Measurements from ENCODE around the gene B3GNT2.
"Not testable (repeated sequence)": the region's sequence is repeated elsewhere in the genome, so short reads cannot be mapped to it uniquely, and the experiment has no call there.

B3GNT2 gene

DNA sequence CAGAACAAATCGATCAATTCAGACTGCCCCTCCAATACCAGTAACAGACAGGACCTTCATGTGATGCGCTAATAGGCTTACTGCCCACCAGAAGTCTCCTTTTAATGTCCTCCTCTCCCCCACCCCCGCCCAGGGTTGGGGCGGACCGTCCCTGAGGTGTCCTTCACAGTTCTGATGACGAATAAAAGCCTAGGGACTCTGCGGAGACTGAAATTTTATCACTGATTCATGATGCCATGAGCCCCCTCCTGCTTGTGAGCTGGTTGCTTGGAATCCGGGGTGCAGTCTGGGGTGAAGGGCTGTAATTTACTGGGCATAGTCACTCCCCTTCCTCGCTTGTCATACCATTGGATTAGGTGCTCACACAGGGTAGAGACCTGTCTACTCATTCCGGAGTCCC lies 42.3 kb downstream of the B3GNT2 start:
- no peak for DNase-seq (ENCODE audit: low spot score)

DNA sequence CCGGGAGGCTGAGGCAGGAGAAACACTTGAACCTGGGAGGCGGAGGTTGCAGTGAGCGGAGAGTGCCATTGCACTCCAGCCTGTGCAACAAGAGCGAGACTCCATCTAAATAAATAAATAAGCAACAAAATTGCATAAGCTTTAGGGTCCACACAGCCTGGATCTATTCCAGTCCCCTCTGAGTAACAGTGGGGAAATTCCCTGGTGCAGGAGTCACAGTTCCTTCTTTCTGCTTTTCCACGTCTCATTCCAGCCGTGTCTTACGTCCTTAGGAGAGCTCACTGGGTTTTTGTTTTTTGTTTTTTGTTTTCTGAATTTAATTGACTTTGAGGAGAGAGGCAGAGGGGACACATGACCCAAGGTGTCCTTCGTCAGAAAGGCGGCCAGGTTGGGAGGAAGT lies 44.6 kb downstream of the B3GNT2 start:
- DNase-seq (ENCODE audit: low spot score), result no peak

DNA sequence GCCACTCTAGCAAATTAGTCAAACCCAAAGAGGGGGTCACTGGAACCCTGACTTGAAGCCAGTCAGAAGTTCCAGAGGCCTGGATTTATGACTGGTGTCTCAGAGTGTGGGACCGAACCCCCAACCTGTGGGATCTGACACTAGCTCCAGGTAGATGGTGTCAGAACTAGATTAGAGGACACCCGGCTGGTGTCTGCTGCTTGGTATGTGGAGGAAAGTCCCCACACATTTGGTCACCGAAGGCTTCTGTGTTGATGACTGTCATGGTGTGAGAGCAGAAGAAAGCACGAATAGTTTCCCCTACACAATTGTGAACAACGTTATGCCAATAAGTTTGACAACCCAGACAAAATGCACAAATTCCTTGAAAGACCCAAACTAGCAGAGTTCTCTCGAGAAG lies 48.1 kb downstream of the B3GNT2 start:
- DNase-seq (ENCODE audit: low spot score), result no peak

DNA sequence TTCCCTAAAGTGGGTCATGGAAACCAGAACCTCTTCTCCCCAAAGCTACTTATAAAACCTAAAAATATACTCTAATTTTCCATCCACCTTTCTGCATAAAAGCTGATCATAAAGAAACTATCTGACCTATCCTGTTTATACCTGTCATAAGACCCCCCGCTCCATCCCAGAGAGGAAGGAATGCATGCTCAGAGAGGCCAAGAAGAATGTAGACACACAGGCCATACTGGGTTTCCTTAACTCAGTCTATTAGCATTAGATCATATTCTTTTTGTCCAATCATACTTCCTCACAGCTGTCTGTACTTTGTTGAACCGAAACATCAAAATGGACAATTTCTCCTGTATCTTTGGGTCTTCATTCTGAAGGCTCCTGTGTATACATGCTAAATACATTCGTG lies 52.3 kb downstream of the B3GNT2 start:
- DNase-seq (ENCODE audit: low spot score), result no peak

DNA sequence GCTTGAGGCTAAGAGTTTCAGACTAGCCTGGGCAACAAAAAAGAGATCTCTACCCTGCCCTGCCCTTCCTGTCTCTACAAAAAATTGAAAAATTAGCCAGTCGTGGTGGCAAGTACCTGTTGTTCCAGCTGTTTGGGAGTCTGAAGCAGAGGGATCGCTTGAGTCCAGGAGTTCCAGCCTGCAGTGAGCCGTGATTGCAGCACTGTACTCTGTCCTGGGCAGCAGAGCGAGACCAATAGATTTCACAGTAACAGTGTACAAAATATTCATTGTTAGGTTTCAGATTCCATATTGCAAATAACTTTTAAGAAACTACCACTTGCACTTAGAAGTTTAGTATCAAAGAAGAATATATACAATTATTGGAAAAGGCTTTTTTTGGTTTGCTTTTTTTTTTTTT lies 54.3 kb downstream of the B3GNT2 start:
- DNase-seq (ENCODE audit: low spot score), result no peak

DNA sequence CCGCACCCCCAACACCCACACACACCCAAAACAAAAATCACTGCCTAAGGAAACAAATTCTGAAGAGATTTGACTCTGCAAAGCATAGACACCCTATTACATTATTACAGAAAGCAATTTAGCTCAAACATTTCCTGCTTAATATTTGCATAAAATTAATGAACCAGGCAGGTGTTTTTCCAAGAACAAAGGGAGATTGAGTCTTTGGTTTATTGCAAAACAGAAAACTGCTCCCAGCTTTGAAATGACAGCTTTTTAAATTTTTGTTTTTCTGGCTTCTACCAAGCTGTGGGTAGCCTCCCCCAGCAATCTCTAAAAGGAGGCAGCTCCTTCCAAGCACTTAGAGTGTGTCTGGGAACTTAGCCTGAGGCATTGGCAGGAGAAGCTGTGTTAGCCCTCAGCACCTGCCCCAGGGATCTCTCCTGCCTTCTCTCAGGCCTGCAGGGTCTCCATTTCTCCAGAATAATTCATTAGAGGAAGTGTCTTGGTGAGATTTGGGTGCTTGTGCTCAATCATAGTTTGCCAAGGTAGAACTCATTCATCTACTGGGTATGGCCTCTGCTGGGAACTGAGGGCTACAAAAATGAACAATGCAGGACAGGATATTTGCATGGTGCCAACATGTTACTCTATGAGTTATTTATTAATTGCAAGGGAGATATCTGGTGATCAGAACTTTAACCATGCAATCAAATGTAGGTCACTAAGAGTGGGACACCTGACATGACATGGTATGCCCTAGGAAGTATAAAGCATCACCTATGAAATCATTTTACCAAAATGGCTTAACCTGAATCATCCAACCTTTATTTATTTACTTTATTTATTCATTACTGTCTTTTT lies 58.7 kb downstream of the B3GNT2 start:
- no peak for DNase-seq (ENCODE audit: low spot score)

DNA sequence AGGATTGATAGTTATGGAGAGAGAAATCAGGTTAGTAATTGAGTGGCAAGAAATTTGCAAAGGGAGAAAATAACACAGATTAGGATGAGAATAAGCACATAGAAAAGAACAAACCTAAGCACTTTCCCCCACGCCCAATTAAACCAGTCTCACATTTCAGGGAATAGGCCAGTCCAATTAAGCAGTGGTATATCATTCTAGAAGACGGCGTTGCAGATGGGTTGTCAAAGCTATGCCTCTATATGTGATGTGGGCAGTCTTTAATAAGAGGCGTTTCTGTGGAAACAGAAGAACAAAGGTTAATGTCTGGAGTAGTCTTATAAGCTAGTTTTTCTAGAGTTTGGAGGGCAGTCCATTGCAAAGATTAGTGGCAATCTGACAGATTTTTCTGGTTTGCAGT lies 61.6 kb downstream of the B3GNT2 start:
- DNase-seq (ENCODE audit: low spot score), result no peak

DNA sequence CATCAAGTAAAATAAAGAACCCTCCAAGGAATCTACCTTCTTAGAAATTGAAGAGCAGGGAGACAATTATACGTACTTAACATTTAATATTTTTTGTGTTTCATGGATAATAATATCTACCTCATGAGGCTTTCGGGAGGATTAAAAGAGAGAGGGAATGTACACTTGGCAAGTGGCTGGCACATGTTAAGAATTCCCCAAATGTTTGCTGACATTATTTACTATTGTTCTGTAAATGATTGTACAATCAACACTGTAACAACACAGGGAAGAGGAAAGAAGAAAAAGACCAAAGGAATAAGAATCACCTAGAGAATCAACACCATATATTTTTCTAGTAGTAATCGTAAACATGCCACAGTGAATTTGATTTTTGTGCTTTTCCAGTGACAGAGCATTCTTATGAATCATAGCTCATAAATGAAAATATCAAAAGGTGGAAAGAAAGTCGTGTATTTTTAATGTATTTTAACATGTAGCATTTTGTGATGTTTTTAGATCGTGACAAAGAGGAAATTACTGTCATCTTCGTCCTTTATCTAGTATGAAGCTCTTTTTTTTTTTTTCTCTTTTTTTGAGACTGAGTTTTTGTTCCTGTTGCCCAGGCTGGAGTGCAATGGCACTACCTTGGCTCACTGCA lies 67.3 kb downstream of the B3GNT2 start:
- DNase-seq (ENCODE audit: low spot score), result no peak

DNA sequence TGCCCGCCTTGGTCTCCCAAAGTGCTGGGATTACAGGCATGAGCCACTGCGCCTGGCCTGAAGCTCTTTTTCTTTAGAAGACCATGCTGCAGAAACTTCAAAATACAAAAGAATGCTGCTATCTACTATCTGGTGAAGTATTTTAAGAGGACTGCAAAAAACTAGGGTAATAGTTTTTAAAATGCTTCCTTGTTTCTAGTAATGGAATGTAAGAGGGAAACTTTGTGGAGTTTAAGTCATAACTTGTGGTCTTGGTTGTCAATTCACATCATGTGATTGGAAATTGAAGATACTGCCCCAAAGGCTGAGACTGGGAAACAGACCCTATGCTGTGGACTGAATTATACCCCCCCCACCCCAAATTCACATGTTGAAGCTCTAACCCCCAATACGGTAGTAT lies 68.3 kb downstream of the B3GNT2 start:
- no peak for DNase-seq (ENCODE audit: low spot score)

DNA sequence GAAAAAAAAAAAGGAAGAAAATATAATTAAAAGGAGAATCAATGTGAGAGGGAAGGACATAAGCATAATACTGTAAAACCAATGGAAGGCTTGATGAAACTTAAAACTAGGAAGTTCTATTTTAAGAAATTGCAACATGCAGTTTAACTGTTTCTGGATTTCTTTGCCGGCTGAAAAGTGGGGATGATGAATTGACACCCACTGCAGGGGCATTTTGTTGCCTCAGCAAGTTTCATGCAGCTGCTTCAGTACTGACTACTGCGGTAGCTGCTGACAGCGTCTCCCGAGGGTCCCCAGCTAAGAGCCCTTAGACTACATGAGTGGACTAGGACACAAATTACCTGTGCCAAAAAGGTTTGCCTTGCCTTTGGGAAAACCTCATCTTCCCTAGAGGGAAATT lies 69.2 kb downstream of the B3GNT2 start:
- DNase-seq (ENCODE audit: low spot score), result no peak

DNA sequence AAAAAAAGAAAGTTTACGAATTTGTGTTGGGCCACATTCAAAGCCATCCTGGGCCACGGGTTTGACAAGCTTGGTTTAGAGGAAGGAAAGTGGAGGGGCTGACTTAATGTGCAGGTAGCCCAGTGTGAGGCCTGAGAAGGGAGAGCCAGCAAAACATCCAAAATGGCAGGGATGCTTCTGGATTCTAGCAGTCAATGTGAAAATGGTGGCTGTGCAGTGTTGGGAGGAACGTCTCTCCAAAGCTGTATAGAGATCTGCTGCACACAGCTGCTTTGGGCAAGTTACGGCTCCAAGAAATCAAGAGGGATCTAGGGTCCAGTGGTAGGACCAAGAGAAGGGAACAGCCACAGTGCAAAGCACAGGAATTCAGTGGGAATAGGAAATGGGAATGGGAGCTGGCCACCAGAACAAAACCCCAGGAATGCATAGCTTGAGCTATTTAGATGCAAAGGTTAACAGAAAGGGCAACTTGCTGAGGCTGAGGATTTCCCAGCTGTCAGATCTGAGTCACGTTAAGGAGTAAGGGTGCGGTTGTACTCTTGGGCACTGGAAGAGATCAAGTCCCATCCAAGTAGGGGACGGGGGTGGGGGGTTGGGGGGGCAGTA lies 70.6 kb downstream of the B3GNT2 start:
- no peak for DNase-seq (ENCODE audit: low spot score)

DNA sequence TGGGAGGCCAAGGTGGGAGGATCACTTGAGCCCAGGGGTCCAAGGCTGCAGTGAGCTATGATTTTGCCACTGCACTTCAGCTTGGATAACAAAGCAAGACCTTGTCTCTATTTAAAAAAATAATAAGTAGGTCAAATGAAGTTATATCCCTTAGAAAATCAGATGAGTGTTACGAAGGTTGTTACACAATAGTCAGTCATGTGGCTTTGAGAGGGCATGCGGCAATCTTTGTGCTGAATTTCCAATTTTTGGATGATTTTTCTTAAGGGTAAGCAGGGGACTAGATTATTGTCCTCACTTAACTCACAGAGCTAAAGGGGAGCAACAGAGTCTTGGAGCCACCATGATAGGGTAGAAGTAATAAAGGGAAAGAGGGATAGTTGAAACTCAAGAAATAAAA lies 71.8 kb downstream of the B3GNT2 start:
- DNase-seq (ENCODE audit: low spot score), result no peak

DNA sequence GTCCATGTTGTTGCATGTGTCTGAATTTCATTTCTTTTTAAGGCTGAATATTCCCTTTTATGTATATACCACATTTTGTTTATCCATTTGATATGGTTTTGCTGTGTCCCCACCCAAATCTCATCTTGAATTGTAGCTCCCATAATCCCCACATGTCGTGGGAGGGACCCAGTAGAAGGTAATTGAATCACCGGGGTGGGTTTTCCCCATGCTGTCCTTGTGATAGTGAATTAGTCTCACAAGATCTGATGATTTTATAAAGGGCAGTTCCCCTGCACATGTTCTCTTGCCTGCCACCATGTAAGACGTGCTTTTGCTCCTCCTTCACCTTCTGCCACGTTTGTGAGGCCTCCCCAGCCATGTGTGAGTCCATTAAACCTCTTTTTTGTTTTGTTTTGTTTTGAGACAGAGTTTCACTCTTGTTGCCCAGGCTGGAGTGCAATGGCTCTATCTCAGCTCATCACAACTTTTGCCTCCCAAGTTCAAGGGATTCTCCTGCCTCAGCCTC lies 72.8 kb downstream of the B3GNT2 start:
- not testable (repeated sequence) for DNase-seq (ENCODE audit: low spot score)

DNA sequence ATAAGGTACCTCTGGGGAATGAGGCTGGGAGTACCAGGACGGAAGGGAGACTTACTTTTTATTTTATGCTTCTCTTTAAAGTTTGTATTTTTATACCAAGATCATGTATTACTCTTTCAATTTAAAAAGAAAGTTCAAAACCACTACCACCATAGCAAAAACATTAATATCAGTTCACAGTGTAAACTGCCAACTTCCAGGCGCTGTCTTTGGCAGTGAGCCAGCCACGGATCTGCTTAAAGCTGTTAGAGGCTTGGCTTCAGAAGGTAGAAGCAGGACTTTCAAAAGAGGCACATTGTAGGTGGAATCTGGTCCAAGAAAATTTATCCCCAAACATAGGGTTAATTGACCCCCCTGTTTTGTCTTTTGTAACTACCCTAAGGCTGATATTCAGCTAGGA lies 74.8 kb downstream of the B3GNT2 start:
- DNase-seq (ENCODE audit: low spot score), result no peak
